Measurements from ENCODE around the gene KRT26.

GRCh38 chr17:40763752-40764151 lies 8.2 kb downstream of the KRT26 start:
- no peak for TF ChIP-seq CBX2 (IDR thresholded peaks at IDR 0.05; ENCODE audit: borderline replicate concordance, low read depth)
- TF ChIP-seq MAFK (IDR thresholded peaks at IDR 0.05; ENCODE audit: partially characterized antibody): no peak
- TF ChIP-seq CTCF (IDR thresholded peaks at IDR 0.05): no peak
- no peak for TF ChIP-seq FOSB (CRISPR knock-in tag; IDR thresholded peaks at IDR 0.05)
- TF ChIP-seq CHD2 (IDR thresholded peaks at IDR 0.05; ENCODE audit: low read length, partially characterized antibody): no peak
- no peak for TF ChIP-seq RCOR1 (IDR thresholded peaks at IDR 0.05; ENCODE audit: low read depth, low read length)
- TF ChIP-seq JUNB (IDR thresholded peaks at IDR 0.05): no peak

Measured in A549 (cell line).